ENCODE data around the gene MYH7.

- TF ChIP-seq EZH2 (IDR thresholded peaks at IDR 0.05) = no peak
- TF ChIP-seq POLR2AphosphoS5 (IDR thresholded peaks at IDR 0.05; ENCODE audit: borderline replicate concordance, low read depth, low read length) = no peak
- TF ChIP-seq FOXP2 (optimal IDR thresholded peaks at IDR 0.05; ENCODE audit: control extremely low read depth, extremely low read length, insufficient read depth) = no peak
These were observed 49.7 kb downstream of the MYH7 start for GRCh38 chr14:23385642-23386265.

All from SK-N-MC (cell line).